ENCODE measurements around the gene DNAJC17.

DNAJC17 gene

DNA sequence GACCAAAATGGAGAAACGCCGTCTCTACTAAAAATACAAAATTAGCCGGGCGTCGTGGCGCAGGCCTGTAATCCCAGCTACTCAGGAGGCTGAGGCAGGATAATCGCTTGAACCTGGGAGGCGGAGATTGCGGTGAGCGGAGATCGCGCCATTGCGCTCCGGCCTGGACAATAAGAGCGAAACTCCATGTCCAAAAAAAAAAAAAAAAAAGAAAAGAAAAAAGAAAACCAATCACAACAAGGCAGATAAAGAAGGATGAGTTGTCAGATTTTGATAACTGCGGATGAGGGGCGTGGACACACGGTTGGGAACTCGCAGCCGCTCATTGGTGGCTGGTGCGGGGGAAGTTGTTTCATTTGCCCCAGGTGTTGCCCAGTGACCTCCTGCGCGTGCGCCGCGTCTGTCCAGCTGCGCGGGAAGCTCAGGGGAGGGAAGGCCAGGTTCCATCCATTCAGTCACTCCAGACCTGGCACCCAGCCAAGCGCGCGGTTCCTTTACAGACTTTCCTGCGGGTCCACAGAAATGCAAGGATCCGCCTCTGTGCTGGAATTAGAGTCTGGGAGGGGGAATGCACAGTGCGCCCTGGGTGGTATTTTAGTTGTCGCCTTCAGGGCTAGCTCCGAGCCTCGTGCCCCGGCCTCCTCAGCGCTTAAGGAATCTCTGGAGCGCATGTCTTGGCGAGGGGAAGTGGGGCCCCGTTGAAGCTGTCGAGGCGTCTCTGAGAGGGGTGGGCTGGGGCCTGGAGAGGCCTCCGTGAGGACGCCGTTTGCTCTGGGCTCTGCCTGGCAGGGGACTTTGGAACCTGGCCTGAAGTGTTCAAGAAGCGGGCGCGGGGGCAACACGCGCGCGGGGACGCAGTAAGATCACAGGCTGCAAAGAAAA, 44.1 kb downstream of the DNAJC17 start:
- TF ChIP-seq, protein P1, sequence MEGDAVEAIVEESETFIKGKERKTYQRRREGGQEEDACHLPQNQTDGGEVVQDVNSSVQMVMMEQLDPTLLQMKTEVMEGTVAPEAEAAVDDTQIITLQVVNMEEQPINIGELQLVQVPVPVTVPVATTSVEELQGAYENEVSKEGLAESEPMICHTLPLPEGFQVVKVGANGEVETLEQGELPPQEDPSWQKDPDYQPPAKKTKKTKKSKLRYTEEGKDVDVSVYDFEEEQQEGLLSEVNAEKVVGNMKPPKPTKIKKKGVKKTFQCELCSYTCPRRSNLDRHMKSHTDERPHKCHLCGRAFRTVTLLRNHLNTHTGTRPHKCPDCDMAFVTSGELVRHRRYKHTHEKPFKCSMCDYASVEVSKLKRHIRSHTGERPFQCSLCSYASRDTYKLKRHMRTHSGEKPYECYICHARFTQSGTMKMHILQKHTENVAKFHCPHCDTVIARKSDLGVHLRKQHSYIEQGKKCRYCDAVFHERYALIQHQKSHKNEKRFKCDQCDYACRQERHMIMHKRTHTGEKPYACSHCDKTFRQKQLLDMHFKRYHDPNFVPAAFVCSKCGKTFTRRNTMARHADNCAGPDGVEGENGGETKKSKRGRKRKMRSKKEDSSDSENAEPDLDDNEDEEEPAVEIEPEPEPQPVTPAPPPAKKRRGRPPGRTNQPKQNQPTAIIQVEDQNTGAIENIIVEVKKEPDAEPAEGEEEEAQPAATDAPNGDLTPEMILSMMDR (conservative IDR thresholded peaks at IDR 0.05; ENCODE audit: low read depth, low read length) = no peak
- DNase-seq (ENCODE audit: low read depth) = no peak
- peak overlapping the region; percentile 52 for H3K4me3 ChIP-seq (ENCODE audit: low read length)

DNA sequence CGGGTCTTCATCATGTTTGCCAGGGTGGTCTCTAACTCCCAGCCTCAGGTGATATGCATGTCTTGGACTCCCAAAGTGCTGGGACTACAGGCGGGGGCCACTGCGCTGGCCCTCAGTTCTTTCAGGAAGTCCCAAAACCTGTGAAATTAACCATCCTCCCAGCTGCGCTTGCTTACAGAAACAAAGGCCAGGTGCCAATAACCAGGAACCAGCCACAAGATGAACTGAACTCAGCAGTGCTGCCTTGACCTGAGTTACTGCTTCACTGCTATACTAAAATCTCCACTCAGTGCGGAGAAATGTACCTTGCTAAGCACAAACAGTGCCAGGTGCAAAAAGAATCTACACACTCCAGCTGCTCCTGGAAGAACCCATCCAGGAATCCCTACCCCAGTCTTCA, 47.3 kb downstream of the DNAJC17 start:
- TF ChIP-seq, protein P1 (conservative IDR thresholded peaks at IDR 0.05; ENCODE audit: low read depth, low read length) = no peak
- DNase-seq (ENCODE audit: low read depth) = no peak
- H3K4me3 ChIP-seq (ENCODE audit: low read length) = no peak overlapping the region

GRCh38 chr15:40756938-40757337, 50.3 kb downstream of the DNAJC17 start:
- TF ChIP-seq, protein P1 (conservative IDR thresholded peaks at IDR 0.05; ENCODE audit: low read depth, low read length) = no peak
- H3K4me3 ChIP-seq (ENCODE audit: low read length) = no peak overlapping the region

DNA sequence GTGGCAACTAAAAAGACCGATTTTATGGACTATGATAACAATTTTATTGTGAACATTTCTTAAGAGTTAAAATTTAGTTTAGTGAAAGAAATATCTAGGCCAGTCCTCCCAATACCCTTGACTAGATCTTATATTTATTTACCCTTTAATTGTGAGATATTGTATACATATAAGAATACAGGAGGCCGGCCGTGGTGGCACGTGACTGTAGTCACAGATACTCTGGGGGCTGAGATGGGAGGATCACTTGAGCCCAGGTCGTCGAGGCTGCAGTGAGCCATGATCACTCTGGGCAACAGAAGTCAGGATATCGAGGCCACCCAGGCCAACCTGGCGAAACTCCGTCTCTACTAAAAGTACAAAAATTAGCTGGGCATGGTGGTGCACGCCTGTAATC, 51.5 kb downstream of the DNAJC17 start:
- TF ChIP-seq, protein P1 (conservative IDR thresholded peaks at IDR 0.05; ENCODE audit: low read depth, low read length) = no peak
- no peak for DNase-seq (ENCODE audit: low read depth)
- peak overlapping the region; percentile 95 for H3K4me3 ChIP-seq (ENCODE audit: low read length)

More at GRCh38 chr15:40756938-40757337, 50.3 kb downstream of the DNAJC17 start:
- no peak for DNase-seq (ENCODE audit: low read depth)

GRCh38 chr15:40754883-40755811, 52.1 kb downstream of the DNAJC17 start, which contains the start of gene RMDN3:
Gene RMDN3, minus strand, starts transcription at chr15:40755254. Its CDS starts 471 bp downstream, at chr15:40754783.
- peak within 1 kb of the TSS; percentile 95 for H3K4me3 ChIP-seq (ENCODE audit: low read length)
- DNase-seq (ENCODE audit: low read depth) = peak; percentile 53
- TF ChIP-seq, protein P1 (conservative IDR thresholded peaks at IDR 0.05; ENCODE audit: low read depth, low read length) = no peak

GRCh38 chr15:40754574-40754882, 52.7 kb downstream of the DNAJC17 start:
- TF ChIP-seq, protein P1 (conservative IDR thresholded peaks at IDR 0.05; ENCODE audit: low read depth, low read length) = no peak
- H3K4me3 ChIP-seq (ENCODE audit: low read length) = peak overlapping the region; percentile 95
- no peak for DNase-seq (ENCODE audit: low read depth)

All from retinal pigment epithelial cell (primary cell).